Esophagus squamous epithelium (tissue), 5 donors: ENCODE results near the gene CDCP1. TPM values are rescaled to one million over a fixed set of nuclear protein-coding genes. Genes with fewer than 3 reads are reported as not detected.

ENCODE experiments used
- DNase-seq: peaks from one replicate; lab custom pipeline; 2025; lab: John Stamatoyannopoulos, UW
- H3K27ac ChIP-seq, 4 donors: fragments of 200-600 bp; sonication (generic); one replicate each; pipeline ENCODE4 v1.5.1; 2016 to 2019; ENCODE audit warnings: mild to moderate bottlenecking in 1 of 4
- H3K27me3 ChIP-seq, 4 donors: fragments of 200-600 bp; sonication (generic); 1 replicate in 3 of 4; 2 replicates in 1 of 4; pipeline versions ENCODE4 v1.5.1 to v1.6.0; 2017 to 2021; ENCODE audit warnings: antibody characterized with exemption in 1 of 4
- H3K36me3 ChIP-seq, 3 donors: fragments of 200-600 bp; sonication (generic); one replicate each; pipeline ENCODE4 v1.5.1; 2016 to 2019
- H3K4me1 ChIP-seq, 3 donors: fragments of 200-600 bp; sonication (generic); one replicate each; pipeline ENCODE4 v1.5.1; 2017 to 2019
- H3K4me3 ChIP-seq, 4 donors: fragments of 200-600 bp; sonication (generic); 1 replicate in 3 of 4; 2 replicates in 1 of 4; pipeline ENCODE4 v1.5.1; 2016 to 2019; ENCODE audit warnings: mild to moderate bottlenecking in 2 of 4, moderate library complexity in 1 of 4
- H3K9me3 ChIP-seq, 3 donors: fragments of 200-600 bp; sonication (generic); one replicate each; pipeline ENCODE4 v1.5.1; 2016 to 2019
- POLR2A ChIP-seq, 4 donors: fragments of 450-650 bp; IDR thresholded peaks; one replicate each; pipeline ENCODE4 v1.6.1; 2017; ENCODE audit warnings: antibody characterized with exemption in 4 of 4, mild to moderate bottlenecking in 4 of 4, moderate library complexity in 3 of 4
- WGBS, 2 donors: methylation state at CpG; one replicate each; pipeline ENCODE4 v1.1.5; 2018; 5-methylcytosine and 5-hydroxymethylcytosine counted together
- intact Hi-C: fragments of 100-400 bp; cut with DNase I; formaldehyde crosslinking; loops from one replicate; pipeline ENCODE4 v1.15.0; 2022
- total RNA-seq, 4 donors: library from RNA; depleted of rRNA; stranded (reverse); fragments of >200 nt; gene quantifications; one replicate each; pipeline ENCODE4 v1.1.0, GENCODE V29; 2016
- TF ChIP-seq, protein P1 (sequence below), 6 experiments: fragments of 450-650 bp in 4 of 6; fragments of 200-600 bp in 2 of 6; sonication (generic) in 2 of 6; IDR thresholded peaks; one replicate each; pipeline ENCODE4 v1.5.1; 2016 to 2019; ENCODE audit warnings: antibody characterized with exemption in 6 of 6, mild to moderate bottlenecking in 4 of 6, moderate library complexity in 4 of 6
- donor health status: DM: yes; HTN: yes; CAD: no.

The CDCP1 gene
- total RNA-seq, 4 donors from 2014 or later: 35.7 to 95.4 (median 54.6) TPM

DNA sequence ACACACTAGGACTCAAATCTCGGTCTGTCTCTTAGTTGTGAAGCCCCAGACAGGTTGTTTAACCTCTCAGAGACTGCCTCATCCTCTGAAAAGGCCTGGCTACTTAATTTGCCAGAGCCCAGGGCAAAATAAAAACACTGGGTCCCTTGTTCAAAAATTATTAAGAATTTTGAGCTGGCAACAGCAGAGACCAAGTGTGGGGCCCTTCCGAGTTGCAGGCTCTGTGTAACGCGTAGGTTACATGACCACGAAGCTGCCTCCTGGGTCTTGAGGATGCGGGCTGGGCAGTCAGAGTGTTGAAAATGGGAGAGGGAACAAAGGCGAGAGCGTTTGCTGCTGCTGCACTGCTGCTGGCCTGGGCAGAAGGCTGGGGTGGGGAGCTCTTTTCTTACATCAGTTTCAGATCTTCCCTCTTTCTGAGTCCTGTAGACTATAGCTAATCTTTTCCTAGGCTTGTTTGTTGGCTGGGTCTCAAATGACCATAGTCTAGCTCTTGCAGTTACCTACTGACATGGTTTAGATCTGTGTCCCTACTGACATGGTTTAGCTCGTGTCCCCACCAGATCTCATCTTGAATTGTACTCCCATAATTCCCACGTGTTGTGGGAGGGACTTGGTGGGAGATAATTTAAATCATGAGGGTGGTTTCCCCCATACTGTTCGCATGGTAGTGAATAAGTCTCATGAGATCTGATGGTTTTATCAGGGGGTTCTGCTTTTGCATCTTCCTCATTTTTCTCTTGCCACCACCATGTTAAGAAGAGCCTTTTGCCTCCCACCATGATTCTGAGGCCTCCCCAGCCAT lies 70.2 kb downstream of the CDCP1 start:
- Histone ChIP-seq H3K27ac (no peak overlapping the region), H3K4me3 (no peak overlapping the region), H3K4me1 (peaks cover 0 to 6% (median 0%) of the 10 kb centered on the region in 3 donors), H3K27me3 (no peaks in the 10 kb centered on the region), H3K36me3 (no peaks in the 10 kb centered on the region), H3K9me3 (no peaks in the 10 kb centered on the region)
- intact Hi-C loops: no loop called here
- 79 to 82% methylated on average over 10 to 11 of the region's 11 CpGs for WGBS, 2 donors
- no peak for DNase-seq
- TF ChIP-seq POLR2A (IDR thresholded peaks at IDR 0.05): no peak
- TF ChIP-seq, protein P1, sequence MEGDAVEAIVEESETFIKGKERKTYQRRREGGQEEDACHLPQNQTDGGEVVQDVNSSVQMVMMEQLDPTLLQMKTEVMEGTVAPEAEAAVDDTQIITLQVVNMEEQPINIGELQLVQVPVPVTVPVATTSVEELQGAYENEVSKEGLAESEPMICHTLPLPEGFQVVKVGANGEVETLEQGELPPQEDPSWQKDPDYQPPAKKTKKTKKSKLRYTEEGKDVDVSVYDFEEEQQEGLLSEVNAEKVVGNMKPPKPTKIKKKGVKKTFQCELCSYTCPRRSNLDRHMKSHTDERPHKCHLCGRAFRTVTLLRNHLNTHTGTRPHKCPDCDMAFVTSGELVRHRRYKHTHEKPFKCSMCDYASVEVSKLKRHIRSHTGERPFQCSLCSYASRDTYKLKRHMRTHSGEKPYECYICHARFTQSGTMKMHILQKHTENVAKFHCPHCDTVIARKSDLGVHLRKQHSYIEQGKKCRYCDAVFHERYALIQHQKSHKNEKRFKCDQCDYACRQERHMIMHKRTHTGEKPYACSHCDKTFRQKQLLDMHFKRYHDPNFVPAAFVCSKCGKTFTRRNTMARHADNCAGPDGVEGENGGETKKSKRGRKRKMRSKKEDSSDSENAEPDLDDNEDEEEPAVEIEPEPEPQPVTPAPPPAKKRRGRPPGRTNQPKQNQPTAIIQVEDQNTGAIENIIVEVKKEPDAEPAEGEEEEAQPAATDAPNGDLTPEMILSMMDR (IDR thresholded peaks at IDR 0.05): no peak

DNA sequence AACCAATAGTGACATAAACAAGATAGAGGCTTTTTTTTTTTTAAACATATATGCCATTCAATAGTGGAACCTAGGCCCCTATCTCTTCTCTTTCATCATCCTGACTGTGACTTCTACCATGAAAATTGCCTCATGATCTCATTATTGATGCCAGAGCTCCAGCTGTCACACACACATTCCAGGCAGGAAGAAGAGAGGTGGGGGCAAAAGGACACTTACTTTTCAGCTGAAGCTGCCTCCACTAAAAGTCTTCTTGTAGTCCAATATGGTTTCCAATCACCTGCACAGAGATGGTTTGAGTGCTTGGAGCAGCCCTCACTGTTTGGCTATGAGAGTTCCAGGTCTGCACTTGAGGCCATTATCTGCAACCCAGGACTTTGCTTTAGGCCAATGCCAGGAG lies 75.1 kb downstream of the CDCP1 start:
- intact Hi-C loops: no loop called here
- Histone ChIP-seq H3K27ac (no peak overlapping the region), H3K36me3 (no peaks in the 10 kb centered on the region), H3K4me3 (no peak overlapping the region), H3K9me3 (no peaks in the 10 kb centered on the region), H3K27me3 (no peaks in the 10 kb centered on the region), H3K4me1 (no peaks in the 10 kb centered on the region)
- TF ChIP-seq, protein P1 (IDR thresholded peaks at IDR 0.05): no peak
- TF ChIP-seq POLR2A (IDR thresholded peaks at IDR 0.05): no peak
- DNase-seq: no peak

DNA sequence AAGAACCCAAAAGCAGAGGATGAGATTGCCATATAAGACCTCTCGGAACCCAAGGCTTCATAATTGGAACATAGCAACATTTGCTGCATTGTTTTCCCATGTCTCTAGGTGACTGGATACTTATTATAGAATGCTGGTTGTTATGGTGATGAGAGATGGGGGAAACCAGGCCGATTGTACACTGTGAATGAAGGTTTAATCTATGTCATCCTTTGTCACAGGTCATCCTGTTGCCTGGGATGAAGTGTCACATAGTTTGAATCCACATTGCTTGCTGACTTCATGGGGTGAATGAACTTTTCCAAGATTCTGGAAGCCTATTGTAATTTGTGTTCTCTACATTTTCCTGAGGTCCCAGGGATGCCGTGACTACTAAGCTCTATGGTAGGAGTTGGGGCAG lies 78.2 kb downstream of the CDCP1 start:
- H3K9me3 ChIP-seq: no peaks in the 10 kb centered on the region
- H3K27ac ChIP-seq: no peak overlapping the region
- no peak overlapping the region for H3K4me3 ChIP-seq
- peaks cover 0 to 12% (median 0%) of the 10 kb centered on the region in 3 donors for H3K4me1 ChIP-seq
- H3K36me3 ChIP-seq: no peaks in the 10 kb centered on the region
- TF ChIP-seq, protein P1 (IDR thresholded peaks at IDR 0.05): no peak
- TF ChIP-seq POLR2A (IDR thresholded peaks at IDR 0.05): no peak
- WGBS, 2 donors: 54 to 89% methylated on average over 3 of the region's 3 CpGs
- H3K27me3 ChIP-seq: no peaks in the 10 kb centered on the region
- DNase-seq: no peak
- intact Hi-C loops: no loop called here

DNA sequence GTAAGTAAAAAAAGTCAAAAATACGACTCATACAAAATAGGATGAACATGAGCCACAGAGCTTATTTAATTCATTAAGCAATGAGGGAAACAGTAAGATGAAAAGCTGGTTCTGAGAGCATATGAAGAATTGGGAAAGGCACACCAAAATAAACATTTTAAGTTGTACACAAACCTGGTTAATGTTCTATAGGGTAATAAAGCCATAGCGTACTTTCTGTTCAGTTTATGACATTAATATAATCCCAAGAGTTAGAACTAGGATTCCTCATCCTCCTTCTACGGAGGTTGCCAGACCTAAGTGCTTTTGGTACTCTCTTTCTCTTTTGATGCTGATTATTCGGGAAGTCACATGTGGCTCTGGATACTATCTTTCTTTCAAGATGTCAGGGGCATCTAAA lies 78.7 kb downstream of the CDCP1 start:
- intact Hi-C loops: no loop called here
- no peak for DNase-seq
- no peak overlapping the region for H3K4me3 ChIP-seq
- no peaks in the 10 kb centered on the region for H3K27me3 ChIP-seq
- no peak overlapping the region for H3K27ac ChIP-seq
- no peaks in the 10 kb centered on the region for H3K9me3 ChIP-seq
- 71 to 79% methylated on average over 3 of the region's 4 CpGs for WGBS, 2 donors
- TF ChIP-seq, protein P1 (IDR thresholded peaks at IDR 0.05): no peak
- no peak for TF ChIP-seq POLR2A (IDR thresholded peaks at IDR 0.05)
- no peaks in the 10 kb centered on the region for H3K36me3 ChIP-seq
- peaks cover 0 to 12% (median under 1%) of the 10 kb centered on the region in 3 donors for H3K4me1 ChIP-seq

DNA sequence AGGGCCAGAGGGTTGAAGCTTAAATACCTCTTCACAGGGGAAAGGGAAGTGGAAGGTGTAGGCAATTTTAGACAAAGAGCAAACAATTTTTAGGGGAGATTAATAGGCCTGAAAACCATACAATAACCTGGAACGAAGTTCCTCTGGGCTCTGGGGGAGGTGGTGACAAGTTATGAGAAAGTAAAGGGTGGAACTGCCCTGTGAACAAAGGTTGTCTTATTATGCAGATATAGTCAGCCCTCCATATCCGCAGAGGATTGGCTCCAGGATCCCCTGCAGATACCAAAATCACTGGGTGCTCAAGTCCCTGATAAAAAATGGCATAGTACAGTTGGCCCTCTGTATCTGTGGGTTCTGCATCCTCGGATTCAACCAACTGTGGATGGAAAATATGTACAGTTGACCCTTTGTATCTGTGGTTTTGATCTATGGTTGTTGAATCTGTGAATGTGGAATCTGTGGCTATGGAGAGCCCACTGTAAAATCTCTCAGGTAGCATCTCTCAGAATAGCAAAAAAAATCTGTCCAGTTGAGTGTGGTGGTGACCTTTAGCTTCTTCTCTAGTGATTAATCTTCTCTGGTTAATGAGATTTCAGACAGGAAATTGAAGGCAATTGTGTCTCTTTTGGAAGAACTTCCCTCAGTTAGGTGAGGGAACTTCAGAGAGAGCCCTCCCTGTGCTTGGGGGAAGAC lies 79.9 kb downstream of the CDCP1 start:
- TF ChIP-seq, protein P1 (IDR thresholded peaks at IDR 0.05): no peak
- Histone ChIP-seq H3K4me1 (peaks cover 0 to 12% (median 7%) of the 10 kb centered on the region in 3 donors), H3K9me3 (no peaks in the 10 kb centered on the region), H3K27ac (no peak overlapping the region), H3K4me3 (no peak overlapping the region), H3K27me3 (no peaks in the 10 kb centered on the region), H3K36me3 (no peaks in the 10 kb centered on the region)
- intact Hi-C loops: no loop called here
- DNase-seq: no peak
- WGBS, 2 donors: 74 to 84% methylated on average over 3 of the region's 3 CpGs
